IMR-90 (cell line): ENCODE measurements around the gene CFAP299. TPM values are rescaled to one million over a fixed set of nuclear protein-coding genes. Genes with fewer than 3 reads are reported as not detected.

ENCODE experiments used
- ATAC-seq: fragments of 200-7000 bp; cut with Tn5 transposase; 2 replicates; pipeline ENCODE4 v1.9.1; 2020; ENCODE audit warnings: low read depth, mild to moderate bottlenecking, moderate library complexity
- BruUV-seq: library from RNA; stranded (reverse); fragments of 400-500 nt; replicated peaks from 2 replicates; lab custom pipeline; 2021; lab: Mats Ljungman, UMichigan
- CTCF ChIA-PET: fragments of 300-600 bp; formaldehyde crosslinking; extraction: SDS; loops from one replicate; lab custom pipeline; 2021; ENCODE audit warnings: antibody characterized with exemption; lab: Yijun Ruan, JAX
- POLR2A ChIA-PET: fragments of 300-600 bp; sonication (Branson Sonifier 250); formaldehyde crosslinking; loops from one replicate; lab custom pipeline; 2022; ENCODE audit warnings: antibody characterized with exemption; ENCODE audit not compliant: unreplicated experiment; lab: Charles Lee
- DNase-seq: peaks from one replicate; pipeline ENCODE4 v3.0.0; 2013
- H2AFZ ChIP-seq: replicated peaks from 2 replicates; pipeline ENCODE3; 2013; ENCODE audit warnings: low read length, mild to moderate bottlenecking; ENCODE audit not compliant: poor library complexity
- H2AK5ac ChIP-seq: 2 replicates; pipeline ENCODE4 v1.6.1; 2013; ENCODE audit warnings: low read depth, low read length, inconsistent platforms
- H2AK9ac ChIP-seq: replicated peaks from 2 replicates; pipeline ENCODE3; 2013; ENCODE audit warnings: mild to moderate bottlenecking, low read depth, low read length, moderate library complexity; ENCODE audit not compliant: poor library complexity
- H2BK120ac ChIP-seq: 2 replicates; pipeline ENCODE4 v1.6.1; 2013; ENCODE audit warnings: low read depth, low read length, inconsistent platforms
- H2BK15ac ChIP-seq: 3 replicates; pipeline ENCODE4 v1.6.1; 2013; ENCODE audit warnings: low read depth, low read length, inconsistent platforms
- H2BK20ac ChIP-seq: 2 replicates; pipeline ENCODE4 v1.6.1; 2013; ENCODE audit warnings: low read depth, mild to moderate bottlenecking, inconsistent platforms, low read length, moderate library complexity
- H2BK5ac ChIP-seq: 2 replicates; pipeline ENCODE4 v1.6.1; 2013; ENCODE audit warnings: mild to moderate bottlenecking, low read depth, low read length, inconsistent platforms; ENCODE audit not compliant: poor library complexity, severe bottlenecking
- H3K14ac ChIP-seq: replicated peaks from 2 replicates; pipeline ENCODE4 v1.6.1; 2013; ENCODE audit warnings: low read depth, low read length, inconsistent platforms
- H3K18ac ChIP-seq: 2 replicates; pipeline ENCODE4 v1.6.1; 2013; ENCODE audit warnings: low read depth, low read length, control low read depth
- H3K23ac ChIP-seq: 2 replicates; pipeline ENCODE4 v1.6.1; 2013; ENCODE audit warnings: low read depth, low read length, inconsistent platforms
- H3K27ac ChIP-seq: 2 replicates; pipeline ENCODE4 v1.5.1; 2013; ENCODE audit warnings: mild to moderate bottlenecking, control low read depth, low read length; ENCODE audit not compliant: insufficient read depth
- H3K27me3 ChIP-seq: 2 replicates; pipeline ENCODE4 v1.6.1; 2013; ENCODE audit warnings: low read length; ENCODE audit not compliant: control insufficient read depth, insufficient read depth
- H3K36me3 ChIP-seq: 2 replicates; pipeline ENCODE4 v1.6.1; 2013; ENCODE audit warnings: low read length, mixed read lengths; ENCODE audit not compliant: control insufficient read depth, insufficient read depth
- H3K4ac ChIP-seq: 2 replicates; pipeline ENCODE4 v1.6.1; 2013; ENCODE audit warnings: low read depth, low read length, inconsistent platforms
- H3K4me1 ChIP-seq: 2 replicates; pipeline ENCODE4 v1.6.1; 2013; ENCODE audit warnings: low read length, mixed read lengths; ENCODE audit not compliant: control insufficient read depth, insufficient read depth
- H3K4me2 ChIP-seq: 2 replicates; pipeline ENCODE4 v1.6.1; 2013; ENCODE audit warnings: low read depth, mild to moderate bottlenecking, control low read depth, low read length, moderate library complexity
- H3K4me3 ChIP-seq: 2 replicates; pipeline ENCODE4 v1.5.1; 2013; ENCODE audit warnings: low read depth, mild to moderate bottlenecking, control low read depth, low read length, moderate library complexity; ENCODE audit not compliant: insufficient read depth
- H3K56ac ChIP-seq: 2 replicates; pipeline ENCODE4 v1.6.1; 2013; ENCODE audit warnings: low read length, inconsistent platforms; ENCODE audit not compliant: insufficient read depth; ENCODE audit errors: extremely low read depth
- H3K79me1 ChIP-seq, 2 experiments: 2 replicates each; pipeline ENCODE4 v1.6.1; 2013; ENCODE audit warnings: low read length in 2 of 2, inconsistent platforms in 1 of 2, low read depth in 1 of 2
- H3K9ac ChIP-seq: 2 replicates; pipeline ENCODE4 v1.6.1; 2013; ENCODE audit warnings: low read depth, low read length, control low read depth
- H3K9me1 ChIP-seq: 2 replicates; pipeline ENCODE4 v1.6.1; 2013; ENCODE audit warnings: low read length, inconsistent platforms; ENCODE audit not compliant: insufficient read depth
- H3K9me3 ChIP-seq: 2 replicates; pipeline ENCODE4 v1.6.1; 2013; ENCODE audit warnings: low read length; ENCODE audit not compliant: control insufficient read depth, insufficient read depth
- H4K20me1 ChIP-seq: 2 replicates; pipeline ENCODE4 v1.6.1; 2013; ENCODE audit warnings: low read length, inconsistent platforms; ENCODE audit not compliant: insufficient read depth
- H4K5ac ChIP-seq: 2 replicates; pipeline ENCODE4 v1.6.1; 2013; ENCODE audit warnings: mild to moderate bottlenecking, low read depth, low read length, control low read depth
- H4K8ac ChIP-seq, 2 experiments: 2 replicates each; pipeline ENCODE4 v1.6.1; 2013; ENCODE audit warnings: low read depth in 2 of 2, low read length in 2 of 2, control low read depth in 1 of 2, inconsistent platforms in 1 of 2
- H4K91ac ChIP-seq: 2 replicates; pipeline ENCODE4 v1.6.1; 2013; ENCODE audit warnings: low read depth, low read length, inconsistent platforms; ENCODE audit not compliant: insufficient read depth
- BHLHE40 ChIP-seq: fragments of 150-350 bp; IDR thresholded peaks from 2 replicates; pipeline ENCODE4 v1.6.1; 2016; ENCODE audit warnings: mild to moderate bottlenecking, low read depth, low read length
- CEBPB ChIP-seq: IDR thresholded peaks from 2 replicates; pipeline ENCODE4 v1.6.1; 2012; ENCODE audit warnings: low read depth, low read length, improper control_type of control experiment
- CHD1 ChIP-seq: IDR thresholded peaks from 2 replicates; pipeline ENCODE4 v1.6.1; 2012; ENCODE audit warnings: low read depth, low read length, improper control_type of control experiment
- CTCF ChIP-seq: conservative IDR thresholded peaks from 2 replicates; pipeline ENCODE4 v1.5.1; 2012; ENCODE audit warnings: mild to moderate bottlenecking, low read depth, low read length, improper control_type of control experiment
- ELK1 ChIP-seq: fragments of 150-350 bp; IDR thresholded peaks from 2 replicates; pipeline ENCODE4 v1.6.1; 2016; ENCODE audit warnings: low read depth, mild to moderate bottlenecking, low read length, moderate library complexity, borderline replicate concordance
- MAFK ChIP-seq: IDR thresholded peaks from 2 replicates; pipeline ENCODE4 v1.6.1; 2012; ENCODE audit warnings: low read depth, low read length, improper control_type of control experiment
- NFE2L2 ChIP-seq: fragments of 150-350 bp; IDR thresholded peaks from 2 replicates; pipeline ENCODE4 v1.6.1; 2016; ENCODE audit warnings: low read depth, mild to moderate bottlenecking, low read length
- SMC3 ChIP-seq: fragments of 150-350 bp; IDR thresholded peaks from 2 replicates; pipeline ENCODE4 v1.6.1; 2016; ENCODE audit warnings: low read depth, mild to moderate bottlenecking, antibody characterized with exemption, low read length, moderate library complexity
- WGBS, 2 experiments: methylation state at CpG; one replicate each; pipeline versions ENCODE4 v1.1.5 to v1.1.7; 2013; ENCODE audit warnings: missing lambda C conversion rate in 2 of 2; ENCODE audit not compliant: insufficient read length in 1 of 2; ENCODE audit errors: extremely low coverage in 2 of 2; 5-methylcytosine and 5-hydroxymethylcytosine counted together
- dilution Hi-C: fragments of 300-500 bp; cut with HindIII; formaldehyde crosslinking; loops from one replicate; pipeline ENCODE4 v1.14.3; 2018; ENCODE audit warnings: low sequenced_read_pairs; ENCODE audit not compliant: unreplicated experiment
- in situ Hi-C: fragments of 300-500 bp; cut with MboI; formaldehyde crosslinking; loops from 3 replicates; pipeline ENCODE4 v1.14.3; 2019; ENCODE audit warnings: low sequenced_read_pairs, inconsistent platforms, mixed read lengths
- intact Hi-C: fragments of 100-400 bp; cut with micrococcal nuclease; formaldehyde crosslinking; loops from 2 replicates; pipeline ENCODE4 v1.10.0; 2022
- polyA plus RNA-seq, 3 experiments: library from polyadenylated mRNA; depleted of rRNA; stranded (reverse); fragments of >200 nt; gene quantifications; 2 replicates each; pipeline ENCODE4 v1.2.3, GENCODE V29; 2012; ENCODE audit warnings: low replicate concordance in 1 of 3
- total RNA-seq: library from RNA; depleted of rRNA; stranded (reverse); fragments of >200 nt; gene quantifications from 2 replicates; pipeline ENCODE4 v1.2.3, GENCODE V29; 2012

The CFAP299 gene
- total and polyA plus RNA-seq, 2 of the 4 experiments (the other 2 are of a cell fraction), result 1.0 to 1.1 TPM

GRCh38 chr4:80475236-80475635 lies 139.7 kb downstream of the CFAP299 start:
- Histone ChIP-seq H3K79me1 (no peaks in the 10 kb centered on the region), H3K9me1 (no peaks in the 10 kb centered on the region; the same call in 1 of the 2 replicates), H3K4me3 (no peak overlapping the region), H4K91ac (no peak overlapping the region), H3K23ac (no peak overlapping the region), H2AK9ac (no peak overlapping the region), H2BK20ac (no peak overlapping the region), H3K4me2 (no peak overlapping the region), H4K5ac (no peak overlapping the region), H3K27ac (no peak overlapping the region), H3K14ac (no peak overlapping the region), H3K18ac (no peak overlapping the region), H3K27me3 (no peaks in the 10 kb centered on the region), H2BK15ac (no peak overlapping the region), H3K4me1 (no peaks in the 10 kb centered on the region; the same call in 1 of the 2 replicates), H3K56ac (no peak overlapping the region), H2AFZ (no peak overlapping the region), H3K36me3 (no peaks in the 10 kb centered on the region), H2AK5ac (no peak overlapping the region), H4K20me1 (no peaks in the 10 kb centered on the region), H2BK5ac (no peak overlapping the region), H3K4ac (no peak overlapping the region), H4K8ac (no peak overlapping the region), H3K9me3 (no peaks in the 10 kb centered on the region), H2BK120ac (no peak overlapping the region), H3K9ac (no peak overlapping the region)
- DNase-seq, result no peak
- WGBS, 2 experiments, result 100% methylated on average over 1 of the region's 2 CpGs; no CpG with 5 or more reads in 1 of the 2 experiments
- in situ Hi-C loops, result no loop called here
- dilution Hi-C loops, result no loop called here
- BruUV-seq, result no TSS peak
- intact Hi-C loops, result no loop called here
- no peak for ATAC-seq
- ChIA-PET CTCF (no interaction called here), POLR2A (no interaction called here)
- TF ChIP-seq CHD1, result no peak
- TF ChIP-seq SMC3, result no peak
- no peak for TF ChIP-seq BHLHE40
- TF ChIP-seq MAFK, result no peak
- no peak for TF ChIP-seq CEBPB
- no peak for TF ChIP-seq CTCF
- TF ChIP-seq NFE2L2, result no peak
- TF ChIP-seq ELK1, result no peak
